IPS-18c (cell line): ENCODE data around the gene HES7.
"Not testable (repeated sequence)": the region's sequence is repeated elsewhere in the genome, so short reads cannot be mapped to it uniquely, and the experiment has no call there.

Experiments used
- H3K4me3 ChIP-seq: 2 replicates; pipeline ENCODE4 v1.7.0; 2013; ENCODE audit warnings: low read depth, mild to moderate bottlenecking, low read length, moderate library complexity; ENCODE audit not compliant: insufficient read depth
- H3K9me3 ChIP-seq: one replicate; pipeline ENCODE4 v1.6.1; 2013; ENCODE audit warnings: mild to moderate bottlenecking, low read length, moderate library complexity; ENCODE audit not compliant: control insufficient read depth, insufficient read depth

Gene HES7

GRCh38 chr17:8123695-8124349 lies at the start of gene HES7:
TSS of gene HES7 (minus strand) at chr17:8124106. CDS start at chr17:8124084, 22 bp downstream.
- H3K9me3 ChIP-seq, result no peaks in the 10 kb centered on the region
- H3K4me3 ChIP-seq, result peak within 1 kb of the TSS; percentile 82

- no peaks in the 10 kb centered on the region for H3K9me3 ChIP-seq
- peak overlapping the region; percentile 38; the same call in 1 of the 2 replicates for H3K4me3 ChIP-seq
Measured at GRCh38 chr17:8173056-8173870, 49.4 kb upstream of the HES7 start.

- H3K9me3 ChIP-seq, H3K4me3 ChIP-seq: not testable (repeated sequence)
Measured at GRCh38 chr17:8170186-8170585, 46.3 kb upstream of the HES7 start.

- no peak overlapping the region for H3K4me3 ChIP-seq
- H3K9me3 ChIP-seq, result no peaks in the 10 kb centered on the region
Measured at GRCh38 chr17:8167526-8167925, 43.6 kb upstream of the HES7 start.

- no peak overlapping the region for H3K4me3 ChIP-seq
- no peaks in the 10 kb centered on the region for H3K9me3 ChIP-seq
Measured at GRCh38 chr17:8166731-8167130, 42.8 kb upstream of the HES7 start.

GRCh38 chr17:8164815-8165131 lies 40.9 kb upstream of the HES7 start:
- Histone ChIP-seq H3K9me3 (no peaks in the 10 kb centered on the region), H3K4me3 (no peak overlapping the region)

GRCh38 chr17:8163978-8164814 lies 40.3 kb upstream of the HES7 start:
- H3K4me3 ChIP-seq, result peak overlapping the region; percentile 36
- no peaks in the 10 kb centered on the region for H3K9me3 ChIP-seq

GRCh38 chr17:8162997-8163977 lies 39.4 kb upstream of the HES7 start:
- Histone ChIP-seq H3K4me3 (peak overlapping the region; percentile 95), H3K9me3 (no peaks in the 10 kb centered on the region)

- H3K4me3 ChIP-seq, result peak within 1 kb of the TSS; percentile 95
- H3K9me3 ChIP-seq, result no peaks in the 10 kb centered on the region
Measured at GRCh38 chr17:8162233-8162996, 38.5 kb upstream of the HES7 start, which contains the start of gene VAMP2. TSS of gene VAMP2 (minus strand) at chr17:8162948. CDS start at chr17:8162879, 69 bp downstream.

GRCh38 chr17:8161289-8162232 lies 37.7 kb upstream of the HES7 start:
- H3K4me3 ChIP-seq, result peak overlapping the region; percentile 95
- H3K9me3 ChIP-seq, result no peaks in the 10 kb centered on the region

- Histone ChIP-seq H3K4me3 (no peak overlapping the region), H3K9me3 (no peaks in the 10 kb centered on the region)
Measured at GRCh38 chr17:8160741-8161221, 36.9 kb upstream of the HES7 start.

GRCh38 chr17:8160224-8160577 lies 36.3 kb upstream of the HES7 start:
- Histone ChIP-seq H3K9me3 (no peaks in the 10 kb centered on the region), H3K4me3 (no peak overlapping the region)

- H3K4me3 ChIP-seq, result no peak overlapping the region
Measured at GRCh38 chr17:8159459-8160223, 35.7 kb upstream of the HES7 start.

GRCh38 chr17:8159032-8159400 lies 35.1 kb upstream of the HES7 start:
- no peak overlapping the region for H3K4me3 ChIP-seq
- H3K9me3 ChIP-seq, result no peaks in the 10 kb centered on the region

More at GRCh38 chr17:8159459-8160223, 35.7 kb upstream of the HES7 start:
- H3K9me3 ChIP-seq, result no peaks in the 10 kb centered on the region
